ENCODE data around the gene DCLK1.

The DCLK1 gene

GRCh38 chr13:35925669-35926068 lies 205.5 kb downstream of the DCLK1 start:
- ChIA-PET CTCF (no interaction called here), POLR2A (no interaction called here)
- TF ChIP-seq ELF4 (IDR thresholded peaks at IDR 0.05) (no peak), SP1 (IDR thresholded peaks at IDR 0.05) (no peak), FOXM1 (IDR thresholded peaks at IDR 0.05; ENCODE audit: borderline replicate concordance) (no peak), FOXK2 (IDR thresholded peaks at IDR 0.05) (no peak), HDGF (IDR thresholded peaks at IDR 0.05; ENCODE audit: borderline replicate concordance) (no peak), TARDBP (IDR thresholded peaks at IDR 0.05) (no peak), FOXA1 (IDR thresholded peaks at IDR 0.05) (no peak), ARNT (IDR thresholded peaks at IDR 0.05) (no peak), SUZ12 (IDR thresholded peaks at IDR 0.05) (no peak), LEF1 (IDR thresholded peaks at IDR 0.05; ENCODE audit: borderline replicate concordance) (no peak), NFRKB (IDR thresholded peaks at IDR 0.05) (no peak)
- DNase-seq (ENCODE audit: extremely low spot score), result no peak

DNA sequence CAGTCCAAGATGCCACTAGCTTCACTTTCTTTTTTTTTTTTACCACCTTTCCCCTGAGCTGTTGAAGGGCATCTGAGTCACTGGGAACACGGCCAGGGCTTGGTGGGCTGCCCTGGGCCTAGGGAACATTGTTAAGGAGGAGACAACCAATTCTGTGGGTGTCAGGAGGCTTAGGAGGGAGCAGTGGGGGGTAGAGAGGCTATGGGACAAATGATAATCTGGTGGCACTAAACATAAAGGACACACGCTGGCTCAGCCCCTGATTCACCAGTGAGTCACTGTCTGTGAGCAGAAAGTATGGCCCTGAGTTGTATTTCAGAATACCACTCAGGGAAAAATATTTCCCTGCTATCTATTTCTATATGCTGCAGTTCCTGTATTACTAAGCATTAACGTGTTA lies 207.8 kb downstream of the DCLK1 start:
- TF ChIP-seq ARNT (IDR thresholded peaks at IDR 0.05) (no peak), SUZ12 (IDR thresholded peaks at IDR 0.05) (no peak), ELF4 (IDR thresholded peaks at IDR 0.05) (no peak), SP1 (IDR thresholded peaks at IDR 0.05) (no peak), L3MBTL2 (conservative IDR thresholded peaks at IDR 0.05) (no peak), NFRKB (IDR thresholded peaks at IDR 0.05) (no peak), LEF1 (IDR thresholded peaks at IDR 0.05; ENCODE audit: borderline replicate concordance) (no peak), BHLHE40 (IDR thresholded peaks at IDR 0.05; ENCODE audit: borderline replicate concordance) (no peak), HDGF (IDR thresholded peaks at IDR 0.05; ENCODE audit: borderline replicate concordance) (no peak), TARDBP (IDR thresholded peaks at IDR 0.05) (no peak), FOXM1 (IDR thresholded peaks at IDR 0.05; ENCODE audit: borderline replicate concordance) (no peak), FOXK2 (IDR thresholded peaks at IDR 0.05) (no peak), ZNF384 (IDR thresholded peaks at IDR 0.05) (no peak), CTBP1 (IDR thresholded peaks at IDR 0.05; ENCODE audit: borderline replicate concordance) (no peak), FOXA1 (IDR thresholded peaks at IDR 0.05) (no peak)
- TF ChIP-seq, protein P1, sequence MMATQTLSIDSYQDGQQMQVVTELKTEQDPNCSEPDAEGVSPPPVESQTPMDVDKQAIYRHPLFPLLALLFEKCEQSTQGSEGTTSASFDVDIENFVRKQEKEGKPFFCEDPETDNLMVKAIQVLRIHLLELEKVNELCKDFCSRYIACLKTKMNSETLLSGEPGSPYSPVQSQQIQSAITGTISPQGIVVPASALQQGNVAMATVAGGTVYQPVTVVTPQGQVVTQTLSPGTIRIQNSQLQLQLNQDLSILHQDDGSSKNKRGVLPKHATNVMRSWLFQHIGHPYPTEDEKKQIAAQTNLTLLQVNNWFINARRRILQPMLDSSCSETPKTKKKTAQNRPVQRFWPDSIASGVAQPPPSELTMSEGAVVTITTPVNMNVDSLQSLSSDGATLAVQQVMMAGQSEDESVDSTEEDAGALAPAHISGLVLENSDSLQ (IDR thresholded peaks at IDR 0.05), result no peak
- POLR2A ChIA-PET, result no interaction called here
- DNase-seq (ENCODE audit: extremely low spot score), result no peak
- CTCF ChIA-PET, result no interaction called here

DNA sequence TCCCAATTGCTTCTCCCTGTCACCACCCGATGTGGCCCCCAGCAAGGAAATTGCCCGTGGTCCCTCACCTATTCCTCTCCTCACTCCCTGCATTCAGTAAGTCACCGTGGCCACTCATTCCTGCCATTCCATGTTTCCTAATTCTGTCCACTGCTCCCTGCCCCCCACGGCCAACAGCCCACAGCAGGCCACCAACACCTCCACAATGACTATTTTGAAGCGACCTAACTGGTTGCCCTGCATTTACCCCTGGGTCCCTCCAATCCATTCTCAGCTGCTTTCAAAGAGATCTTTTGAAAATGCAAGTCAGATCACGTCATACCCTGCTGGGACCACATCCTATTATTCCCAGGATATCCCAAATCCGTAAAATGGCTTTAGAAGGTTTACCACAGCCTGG lies 210.4 kb downstream of the DCLK1 start:
- ChIA-PET POLR2A (no interaction called here), CTCF (no interaction called here)
- TF ChIP-seq HDGF (IDR thresholded peaks at IDR 0.05; ENCODE audit: borderline replicate concordance) (no peak), L3MBTL2 (conservative IDR thresholded peaks at IDR 0.05) (no peak), SP1 (IDR thresholded peaks at IDR 0.05) (no peak), ELF4 (IDR thresholded peaks at IDR 0.05) (no peak), FOXK2 (IDR thresholded peaks at IDR 0.05) (no peak), SUZ12 (IDR thresholded peaks at IDR 0.05) (no peak), ZNF384 (IDR thresholded peaks at IDR 0.05) (no peak), ARNT (IDR thresholded peaks at IDR 0.05) (no peak), CTBP1 (IDR thresholded peaks at IDR 0.05; ENCODE audit: borderline replicate concordance) (no peak), FOXA1 (IDR thresholded peaks at IDR 0.05) (no peak)
- TF ChIP-seq, protein P1 (IDR thresholded peaks at IDR 0.05), result no peak
- DNase-seq (ENCODE audit: extremely low spot score), result no peak

- ChIA-PET POLR2A (no interaction called here), CTCF (no interaction called here)
- TF ChIP-seq, protein P1 (IDR thresholded peaks at IDR 0.05), result no peak
- TF ChIP-seq BHLHE40 (IDR thresholded peaks at IDR 0.05; ENCODE audit: borderline replicate concordance) (no peak), FOXA1 (IDR thresholded peaks at IDR 0.05) (no peak), LEF1 (IDR thresholded peaks at IDR 0.05; ENCODE audit: borderline replicate concordance) (no peak), TARDBP (IDR thresholded peaks at IDR 0.05) (no peak), ARNT (IDR thresholded peaks at IDR 0.05) (no peak), SP1 (IDR thresholded peaks at IDR 0.05) (no peak), FOXM1 (IDR thresholded peaks at IDR 0.05; ENCODE audit: borderline replicate concordance) (no peak), HDGF (IDR thresholded peaks at IDR 0.05; ENCODE audit: borderline replicate concordance) (no peak), FOXK2 (IDR thresholded peaks at IDR 0.05) (no peak), L3MBTL2 (conservative IDR thresholded peaks at IDR 0.05) (no peak), NFRKB (IDR thresholded peaks at IDR 0.05) (no peak), ZNF384 (IDR thresholded peaks at IDR 0.05) (no peak), CTBP1 (IDR thresholded peaks at IDR 0.05; ENCODE audit: borderline replicate concordance) (no peak), SUZ12 (IDR thresholded peaks at IDR 0.05) (no peak), ELF4 (IDR thresholded peaks at IDR 0.05) (no peak)
- DNase-seq (ENCODE audit: extremely low spot score), result no peak
Measured at GRCh38 chr13:35917942-35918645, 213.1 kb downstream of the DCLK1 start.

DNA sequence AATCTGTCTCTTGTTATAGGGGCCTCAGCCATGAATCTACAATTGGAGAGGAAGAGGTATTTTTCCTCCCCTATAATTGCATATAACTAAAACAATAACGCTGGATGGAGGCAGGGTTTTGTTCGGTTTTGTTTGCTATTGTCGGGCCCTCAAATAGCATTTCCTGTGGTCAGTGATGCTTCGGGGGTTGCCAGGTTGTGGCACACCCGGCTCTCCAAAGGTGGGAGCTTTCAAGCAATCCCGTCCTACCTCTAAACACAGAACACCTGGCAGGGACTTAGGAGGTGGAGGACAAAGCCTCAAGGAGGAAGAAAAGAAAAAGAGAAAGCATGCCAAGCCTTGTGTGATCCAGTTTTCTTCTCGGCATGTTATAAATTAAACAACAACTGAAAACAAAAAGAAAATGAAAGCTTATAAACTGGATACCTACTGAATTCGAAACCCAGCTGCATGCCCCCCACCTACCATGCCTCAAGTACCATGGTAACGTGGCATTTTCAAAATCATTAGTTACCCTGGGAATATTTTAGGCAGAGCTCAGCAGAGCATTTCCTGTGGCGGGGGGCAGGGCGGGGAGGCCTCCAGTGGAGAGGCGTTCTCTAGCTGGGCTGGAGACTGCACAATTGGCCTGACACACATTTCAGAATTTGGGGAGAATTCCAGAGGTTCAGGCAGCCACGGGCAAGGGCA lies 213.8 kb downstream of the DCLK1 start:
- TF ChIP-seq SUZ12 (IDR thresholded peaks at IDR 0.05), result no peak
- no peak for TF ChIP-seq FOXK2 (IDR thresholded peaks at IDR 0.05)
- no peak for TF ChIP-seq NFRKB (IDR thresholded peaks at IDR 0.05)
- no peak for TF ChIP-seq HDGF (IDR thresholded peaks at IDR 0.05; ENCODE audit: borderline replicate concordance)
- no peak for TF ChIP-seq SP1 (IDR thresholded peaks at IDR 0.05)
- DNase-seq (ENCODE audit: extremely low spot score), result no peak
- POLR2A ChIA-PET, result no interaction called here
- CTCF ChIA-PET, result no interaction called here

GRCh38 chr13:35916146-35916545 lies 215.0 kb downstream of the DCLK1 start:
- DNase-seq (ENCODE audit: extremely low spot score), result no peak
- ChIA-PET CTCF (no interaction called here), POLR2A (no interaction called here)
- no peak for TF ChIP-seq FOXM1 (IDR thresholded peaks at IDR 0.05; ENCODE audit: borderline replicate concordance)
- no peak for TF ChIP-seq ELF4 (IDR thresholded peaks at IDR 0.05)
- no peak for TF ChIP-seq BHLHE40 (IDR thresholded peaks at IDR 0.05; ENCODE audit: borderline replicate concordance)
- TF ChIP-seq HDGF (IDR thresholded peaks at IDR 0.05; ENCODE audit: borderline replicate concordance), result no peak
- no peak for TF ChIP-seq NFRKB (IDR thresholded peaks at IDR 0.05)
- no peak for TF ChIP-seq CTBP1 (IDR thresholded peaks at IDR 0.05; ENCODE audit: borderline replicate concordance)
- no peak for TF ChIP-seq FOXK2 (IDR thresholded peaks at IDR 0.05)
- TF ChIP-seq ZNF384 (IDR thresholded peaks at IDR 0.05), result no peak
- TF ChIP-seq SP1 (IDR thresholded peaks at IDR 0.05), result no peak
- TF ChIP-seq ARNT (IDR thresholded peaks at IDR 0.05), result no peak
- no peak for TF ChIP-seq LEF1 (IDR thresholded peaks at IDR 0.05; ENCODE audit: borderline replicate concordance)
- no peak for TF ChIP-seq L3MBTL2 (conservative IDR thresholded peaks at IDR 0.05)
- TF ChIP-seq, protein P1 (IDR thresholded peaks at IDR 0.05), result no peak
- no peak for TF ChIP-seq SUZ12 (IDR thresholded peaks at IDR 0.05)
- TF ChIP-seq FOXA1 (IDR thresholded peaks at IDR 0.05), result no peak
- TF ChIP-seq TARDBP (IDR thresholded peaks at IDR 0.05), result no peak

All from HEK293T (cell line).